GM12878 (cell line): ENCODE results near the gene MGA. TPM values are rescaled to one million over a fixed set of nuclear protein-coding genes. Genes with fewer than 3 reads are reported as not detected.

ENCODE experiments used
- ATAC-seq: fragments of 200-7000 bp; cut with Tn5 transposase; 3 replicates; pipeline ENCODE4 v1.9.1; 2020; ENCODE audit warnings: mild to moderate bottlenecking, moderate library complexity
- BruUV-seq: library from RNA; stranded (reverse); fragments of 400-500 nt; replicated peaks from 2 replicates; lab custom pipeline; 2021; lab: Mats Ljungman, UMichigan
- CTCF ChIA-PET: fragments of 300-600 bp; sonication (Branson Sonifier 250); formaldehyde crosslinking; extraction: SDS; loops from one replicate; lab custom pipeline; 2021; ENCODE audit warnings: inconsistent platforms; lab: Yijun Ruan, JAX
- POLR2A ChIA-PET: fragments of 350-600 bp; formaldehyde crosslinking; extraction: SDS; loops from one replicate; lab custom pipeline; 2021; ENCODE audit warnings: inconsistent platforms; lab: Charles Lee
- RAD21 ChIA-PET: fragments of 300-600 bp; sonication (Branson Sonifier 250); formaldehyde crosslinking; loops from one replicate; lab custom pipeline; 2023; ENCODE audit warnings: antibody characterized with exemption; ENCODE audit not compliant: unreplicated experiment; lab: Charles Lee
- SMC1A ChIA-PET: fragments of 300-600 bp; sonication (Branson Sonifier 250); formaldehyde crosslinking; loops from one replicate; lab custom pipeline; 2023; ENCODE audit not compliant: unreplicated experiment, uncharacterized antibody; lab: Charles Lee
- DNase-seq: peaks from one replicate; pipeline ENCODE4 v3.0.0-alpha.2; 2011; ENCODE audit warnings: low read depth, low spot score
- FAIRE-seq: peaks from 3 replicates; lab custom pipeline; 2011; peaks lifted over from hg19 to GRCh38; lab: Jason Lieb, UNC
- H2AFZ ChIP-seq: 2 replicates; pipeline ENCODE4 v1.6.0; 2011; ENCODE audit warnings: low read depth, low read length, control low read depth; ENCODE audit not compliant: control insufficient read depth
- H3K27ac ChIP-seq: 2 replicates; pipeline ENCODE4 v1.5.1; 2011; ENCODE audit warnings: control low read depth; ENCODE audit not compliant: control insufficient read depth, insufficient read depth
- H3K27me3 ChIP-seq, 2 experiments: replicated peaks in 1 of 2; 2 replicates each; pipeline versions ENCODE4 v1.6.0 to v1.6.1; 2011; ENCODE audit warnings: low read length in 1 of 2; ENCODE audit not compliant: control insufficient read depth in 2 of 2, insufficient read depth in 2 of 2
- H3K36me3 ChIP-seq, 2 experiments: 2 replicates each; pipeline ENCODE4 v1.5.1; 2011; ENCODE audit warnings: low read length in 1 of 2; ENCODE audit not compliant: control insufficient read depth in 2 of 2, insufficient read depth in 2 of 2
- H3K4me1 ChIP-seq: 2 replicates; pipeline ENCODE4 v1.6.1; 2011; ENCODE audit warnings: mild to moderate bottlenecking, low read length, moderate library complexity, mixed read lengths; ENCODE audit not compliant: control insufficient read depth, insufficient read depth
- H3K4me2 ChIP-seq: 2 replicates; pipeline ENCODE4 v1.6.0; 2011; ENCODE audit warnings: control low read depth; ENCODE audit not compliant: control insufficient read depth, insufficient read depth
- H3K4me3 ChIP-seq: fragments of 200-600 bp; sonication (generic); 2 replicates; pipeline ENCODE4 v1.5.1; 2016
- H3K79me2 ChIP-seq: 2 replicates; pipeline ENCODE4 v1.6.0; 2011; ENCODE audit warnings: low read length; ENCODE audit not compliant: control insufficient read depth, insufficient read depth
- H3K9ac ChIP-seq: 2 replicates; pipeline ENCODE4 v1.8.0; 2011; ENCODE audit warnings: low read length, control low read depth, mixed read lengths; ENCODE audit not compliant: control insufficient read depth, insufficient read depth
- H3K9me3 ChIP-seq: replicated peaks from 3 replicates; pipeline ENCODE4 v1.5.1; 2011; ENCODE audit warnings: mild to moderate bottlenecking, low read length; ENCODE audit not compliant: control insufficient read depth, insufficient read depth
- H4K20me1 ChIP-seq: 2 replicates; pipeline ENCODE4 v1.6.0; 2011; ENCODE audit not compliant: control insufficient read depth, insufficient read depth
- MXI1 ChIP-seq: fragments of 150-350 bp; IDR thresholded peaks from 2 replicates; pipeline ENCODE4 v1.6.1; 2011; ENCODE audit warnings: low read depth, mild to moderate bottlenecking, inconsistent platforms, low read length, improper control_type of control experiment
- NRF1 ChIP-seq: conservative IDR thresholded peaks from 2 replicates; pipeline ENCODE4 v1.6.1; 2011; ENCODE audit warnings: mild to moderate bottlenecking, low read depth, low read length, improper control_type of control experiment
- PAX5 ChIP-seq: IDR thresholded peaks from 2 replicates; pipeline ENCODE4 v1.6.1; 2011; ENCODE audit warnings: low read depth, low read length, borderline replicate concordance
- TARDBP ChIP-seq: IDR thresholded peaks from 2 replicates; pipeline ENCODE4 v1.6.1; 2016; ENCODE audit warnings: borderline replicate concordance
- ZNF24 ChIP-seq: fragments of 450-650 bp; IDR thresholded peaks from 2 replicates; pipeline ENCODE4 v1.6.1; 2017; ENCODE audit warnings: antibody characterized with exemption, mild to moderate bottlenecking
- ZNF622 ChIP-seq: fragments of 450-650 bp; IDR thresholded peaks from 2 replicates; pipeline ENCODE4 v1.6.1; 2017; ENCODE audit warnings: mild to moderate bottlenecking, inconsistent platforms
- WGBS: methylation state at CpG from one replicate; pipeline ENCODE4 v1.1.6; 2016; ENCODE audit warnings: low lambda C conversion rate; ENCODE audit not compliant: insufficient replicate concordance, insufficient coverage; ENCODE audit errors: missing lambda C conversion rate; 5-methylcytosine and 5-hydroxymethylcytosine counted together
- in situ Hi-C: fragments of 300-500 bp; cut with MboI; formaldehyde crosslinking; loops from 9 replicates; pipeline ENCODE4 v1.14.3; 2018; ENCODE audit warnings: mixed read lengths
- intact Hi-C: fragments of 100-400 bp; cut with micrococcal nuclease; formaldehyde crosslinking; loops from one replicate; pipeline ENCODE4 v1.14.2; 2022; ENCODE audit not compliant: unreplicated experiment
- polyA plus RNA-seq, 11 experiments: library from polyadenylated mRNA; depleted of rRNA in 4 of 11; unstranded in 6 of 11; stranded (reverse) in 5 of 11; fragments of >200 nt; fragmentation: Nextera tagmentation in 4 of 11; fragmentation: Illumina TruSeq in 1 of 11; extraction: Ambion mirVana in 4 of 11; extraction: Trizol in 1 of 11; gene quantifications; 1 replicate in 1 of 11; 2 replicates in 10 of 11; pipeline versions ENCODE4 v1.2.1 to v1.2.3, GENCODE V29; 2011 to 2016; ENCODE audit warnings: inconsistent platforms in 2 of 11, missing spikeins in 2 of 11, low read depth in 1 of 11
- total RNA-seq, 4 experiments: library from RNA; depleted of rRNA in 3 of 4; stranded (reverse); fragments of >200 nt in 3 of 4; fragmentation: Illumina TruSeq in 1 of 4; extraction: Trizol in 1 of 4; gene quantifications; 2 replicates each; pipeline versions ENCODE4 v1.2.1 to v1.2.3, GENCODE V29; 2013 to 2021

The MGA gene
- total and polyA plus RNA-seq, 10 of the 15 experiments (the other 5 are each of a cell fraction or from before 2014, with no cell fraction given): 2.6 to 29.6 (median 17.0) TPM

- no peak for ATAC-seq
- FAIRE-seq: no peak
- no peak overlapping the region for H3K9ac ChIP-seq
- DNase-seq: no peak
- H3K4me1 ChIP-seq: peaks cover 14% of the 10 kb centered on the region
- no peaks in the 10 kb centered on the region; the same call in 2 of the 3 replicates for H3K9me3 ChIP-seq
- H3K27me3 ChIP-seq: no peaks in the 10 kb centered on the region
- no peak overlapping the region for H3K27ac ChIP-seq
- no peak overlapping the region for H3K4me3 ChIP-seq
- ChIA-PET RAD21 (interaction anchor here (0.6 to 12.6 kb wide), 2 partner anchors 28 to 34 kb away, joined by 3 to 305 read pairs; partner anchors contain the start of gene MAPKBP1), POLR2A (interaction anchor here (0.9 to 7.0 kb wide), 2 partner anchors 25 to 28 kb away, joined by 3 to 32 read pairs; partner anchors contain the start of gene MAPKBP1), CTCF (interaction anchor here (0.7 to 5.7 kb wide), 4 partner anchors 9 to 28 kb away, joined by 3 to 66 read pairs (median 9); partner anchors contain the start of gene MAPKBP1), SMC1A (interaction anchor here (0.8 to 5.9 kb wide), 2 partner anchors 24 to 29 kb away, joined by 3 to 72 read pairs; partner anchors contain the start of gene MAPKBP1)
- H3K79me2 ChIP-seq: no peaks in the 10 kb centered on the region; the same call in 1 of the 2 replicates
- TF ChIP-seq ZNF24 (no peak), TARDBP (no peak), MXI1 (no peak), PAX5 (no peak), NRF1 (no peak), ZNF622 (no peak)
- in situ Hi-C loops: no loop called here
- no peak overlapping the region for H2AFZ ChIP-seq
- no TSS peak for BruUV-seq
- H4K20me1 ChIP-seq: no peaks in the 10 kb centered on the region
- 98% methylated on average over 3 of the region's 3 CpGs for WGBS
- intact Hi-C loops: no loop called here
- no peak overlapping the region for H3K4me2 ChIP-seq
- peaks cover 0 to 4% of the 10 kb centered on the region in 2 experiments; a peak in 3 of 4 replicates for H3K36me3 ChIP-seq
These were observed 141.7 kb downstream of the MGA start for GRCh38 chr15:41801850-41802455.
